Neural progenitor cell (in vitro differentiated cells): ENCODE measurements around the gene TCP11L1.

Source experiments
- CTCF ChIP-seq: fragments of 200-600 bp; sonication (generic); IDR thresholded peaks from 2 replicates; pipeline ENCODE4 v1.5.1; 2017; ENCODE audit warnings: antibody characterized with exemption, mild to moderate bottlenecking
- EZH2 ChIP-seq: fragments of 200-600 bp; sonication (generic); IDR thresholded peaks from 2 replicates; pipeline ENCODE4 v1.6.1; 2017; ENCODE audit warnings: antibody characterized with exemption, mild to moderate bottlenecking, moderate library complexity
- EZH2phosphoT487 ChIP-seq: fragments of 200-600 bp; sonication (generic); IDR thresholded peaks from 2 replicates; pipeline ENCODE4 v1.6.1; 2017; ENCODE audit warnings: antibody characterized with exemption

GRCh38 chr11:33001751-33002542 is 37.4 kb upstream of the TCP11L1 start:
- TF ChIP-seq CTCF (no peak), EZH2 (no peak), EZH2phosphoT487 (no peak)
